Hematopoietic multipotent progenitor cell (in vitro differentiated cells): ENCODE data around the gene FASLG. TPM values are rescaled to one million over a fixed set of nuclear protein-coding genes. Genes with fewer than 3 reads are reported as not detected.
"Not testable (repeated sequence)": the region's sequence is repeated elsewhere in the genome, so short reads cannot be mapped to it uniquely, and the experiment has no call there.

Source experiments
- DNase-seq, 3 donors: peaks; one replicate each; pipeline ENCODE4 v3.0.0-alpha.2; 2011 to 2015; ENCODE audit warnings: low read depth in 2 of 3, low spot score in 2 of 3
- total RNA-seq: library from RNA; depleted of rRNA; stranded (reverse); fragments of >200 nt; gene quantifications from one replicate; pipeline ENCODE4 v1.2.3, GENCODE V29; 2012

The FASLG gene
- total RNA-seq, 1 donor, result not detected

DNA sequence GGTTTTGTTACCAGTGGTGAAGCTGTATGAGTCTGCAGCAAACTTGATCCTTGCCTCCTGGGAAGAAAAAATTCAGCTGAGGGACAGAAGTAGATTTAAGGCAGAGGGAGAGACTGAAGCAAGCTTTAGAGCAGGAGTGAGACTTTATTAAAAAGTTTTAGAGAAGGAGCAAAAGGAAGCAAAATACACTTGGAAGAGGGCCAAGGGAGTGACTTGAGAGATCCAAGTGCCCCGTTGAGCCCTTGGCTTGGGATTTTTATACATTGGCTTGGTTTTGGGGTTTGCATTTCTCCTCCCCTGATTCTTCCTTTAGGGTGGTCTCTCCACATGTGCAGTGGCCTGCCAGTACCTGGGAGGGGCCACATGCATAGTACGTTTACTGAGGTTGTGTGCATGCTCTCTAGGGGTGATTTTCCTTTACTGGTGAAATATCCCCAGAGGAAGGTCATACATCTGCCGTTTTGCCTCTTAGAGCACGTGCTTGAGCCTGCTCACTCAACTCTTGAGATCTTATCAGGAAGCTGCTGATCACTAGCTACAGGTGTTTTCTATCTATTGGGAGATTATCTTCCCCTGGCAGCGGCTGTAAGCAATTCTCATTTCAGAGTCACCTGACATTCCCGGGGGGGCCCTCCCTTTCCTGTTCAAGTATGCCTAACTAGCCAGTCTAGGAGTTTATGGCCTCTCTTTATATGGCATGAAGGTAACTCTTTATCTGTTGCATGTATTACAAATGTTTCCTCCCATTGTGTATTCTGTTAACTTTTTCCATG lies 20.3 kb downstream of the FASLG start:
- no peak for DNase-seq

DNA sequence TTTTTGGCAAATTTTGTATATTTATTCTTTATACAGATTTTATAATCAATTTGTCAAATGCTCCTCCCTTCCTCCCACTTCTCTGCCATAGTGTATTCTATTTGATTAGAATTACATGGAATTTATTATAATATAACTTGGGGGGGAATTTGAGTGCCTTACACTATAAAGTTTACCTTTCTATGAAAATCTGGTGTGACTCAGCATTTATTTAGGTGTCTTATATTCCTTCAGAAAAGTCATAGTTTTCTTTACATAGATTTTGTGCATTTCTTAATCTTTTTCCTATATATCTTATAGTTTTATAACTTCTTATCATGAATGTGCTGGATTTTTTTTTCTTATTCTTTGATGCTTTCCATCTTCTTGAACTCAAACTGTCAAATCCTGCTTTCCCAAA lies 21.3 kb downstream of the FASLG start:
- DNase-seq, result no peak

DNA sequence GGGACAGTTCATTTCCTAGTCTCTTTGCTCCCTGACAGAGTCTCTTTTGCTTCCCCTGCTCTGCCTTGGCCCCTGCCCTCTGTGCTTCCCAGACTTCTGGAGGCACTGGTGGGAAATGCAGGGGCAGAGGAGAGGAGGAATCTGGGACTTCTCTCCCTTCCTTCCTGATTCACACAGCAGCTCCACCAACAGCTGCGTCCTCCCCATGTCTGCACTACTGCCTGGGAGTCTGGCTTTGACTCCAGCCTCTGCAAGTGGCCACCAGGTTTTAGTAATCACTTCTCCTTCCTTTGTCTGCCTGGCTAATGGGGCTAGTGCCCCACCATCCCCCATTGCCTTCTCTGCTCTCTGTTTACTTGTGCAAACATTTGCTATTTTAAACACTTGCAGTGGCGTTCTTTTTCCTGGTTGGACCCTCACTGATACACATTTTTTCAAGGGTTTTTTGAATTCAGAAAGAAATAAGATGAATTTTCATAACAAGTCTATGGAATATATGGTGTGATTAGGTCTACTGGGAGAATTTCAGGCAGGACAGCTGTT lies 21.9 kb downstream of the FASLG start:
- no peak for DNase-seq

DNA sequence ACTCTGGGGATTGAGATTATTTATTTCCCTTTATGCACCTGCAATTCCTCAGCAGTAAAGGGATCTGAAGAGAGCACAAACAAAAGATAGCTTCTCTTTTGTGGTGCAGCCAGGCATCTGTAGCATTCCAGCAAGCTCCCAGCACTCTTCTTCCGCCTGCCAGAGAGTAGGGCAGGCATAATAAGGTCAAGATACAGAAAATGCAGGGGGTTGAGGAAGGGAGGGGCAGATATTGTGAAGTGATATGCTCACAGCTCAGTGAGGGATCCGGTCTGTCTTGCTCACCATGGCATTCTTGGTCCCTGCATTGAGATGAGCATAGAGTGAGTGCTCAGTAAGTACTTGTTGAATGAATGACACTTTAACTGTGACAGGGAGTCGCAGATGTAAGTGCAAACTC lies 23.9 kb downstream of the FASLG start:
- DNase-seq, result no peak

DNA sequence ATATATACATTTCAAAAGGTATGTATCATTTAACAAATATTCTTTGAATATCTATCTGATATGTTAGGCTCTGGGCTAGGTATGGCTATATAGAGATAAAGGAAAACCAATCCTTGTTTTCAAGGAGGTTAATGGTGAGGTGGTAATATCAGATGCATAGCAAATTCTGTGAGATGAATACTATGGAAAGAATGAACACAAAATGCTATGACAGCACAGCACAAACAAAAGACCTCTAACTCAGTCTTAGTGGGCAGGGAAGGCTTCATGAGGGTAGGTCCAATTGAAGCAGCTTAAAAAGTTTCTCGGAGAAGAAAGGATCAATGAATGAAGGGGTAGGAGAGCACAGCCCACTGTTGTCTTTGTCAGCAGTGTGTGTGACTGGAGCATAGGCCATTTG lies 27.2 kb downstream of the FASLG start:
- DNase-seq, result no peak

DNA sequence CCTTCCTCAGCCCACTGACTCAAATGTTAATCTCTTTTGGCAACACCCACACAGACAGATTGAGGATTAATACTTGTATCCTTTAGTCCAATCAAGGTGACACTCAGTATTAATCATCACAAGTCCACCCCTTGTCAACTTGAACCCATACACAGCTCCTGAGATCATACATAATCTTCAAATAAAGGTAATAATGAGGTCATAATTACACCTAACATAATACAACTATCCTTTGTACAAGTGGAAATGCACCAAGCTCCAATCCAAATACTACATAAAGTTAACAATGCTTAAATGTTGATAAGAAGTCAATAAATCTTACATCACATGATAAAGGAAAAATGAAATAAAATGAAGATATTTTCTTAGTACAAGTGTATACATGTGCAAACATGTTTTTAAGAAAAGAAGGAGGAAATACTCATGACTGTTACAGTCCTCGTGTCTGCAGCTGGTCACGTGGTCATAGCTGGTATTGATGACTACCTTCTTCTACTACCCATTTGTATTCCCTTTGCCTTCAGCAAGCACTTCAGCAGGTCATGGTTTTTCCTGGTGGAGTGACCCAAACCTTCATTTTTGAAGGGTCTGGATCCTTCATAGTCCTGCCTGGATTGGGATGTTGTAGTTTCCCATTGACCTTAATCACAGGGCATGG lies 29.7 kb downstream of the FASLG start:
- not testable (repeated sequence) for DNase-seq

DNA sequence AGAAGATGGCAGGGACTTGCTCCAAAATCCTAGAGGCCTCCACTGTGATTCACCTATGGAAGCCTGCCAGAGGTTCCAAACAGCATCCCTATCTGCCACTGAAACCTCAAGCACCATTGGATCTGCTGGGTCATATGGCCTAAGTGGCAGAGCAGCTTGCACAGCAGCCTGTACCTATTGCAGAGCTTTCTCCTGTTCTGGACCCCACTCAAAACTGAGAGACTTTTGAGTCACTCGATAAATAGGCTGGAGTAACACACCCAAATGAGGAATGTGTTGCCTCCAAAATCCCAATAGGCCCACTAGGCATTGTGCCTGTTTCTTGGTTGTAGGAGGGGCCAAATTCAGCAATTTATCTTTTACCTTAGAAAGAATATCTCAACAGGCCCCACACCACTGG lies 32.0 kb downstream of the FASLG start:
- DNase-seq, result not testable (repeated sequence)

DNA sequence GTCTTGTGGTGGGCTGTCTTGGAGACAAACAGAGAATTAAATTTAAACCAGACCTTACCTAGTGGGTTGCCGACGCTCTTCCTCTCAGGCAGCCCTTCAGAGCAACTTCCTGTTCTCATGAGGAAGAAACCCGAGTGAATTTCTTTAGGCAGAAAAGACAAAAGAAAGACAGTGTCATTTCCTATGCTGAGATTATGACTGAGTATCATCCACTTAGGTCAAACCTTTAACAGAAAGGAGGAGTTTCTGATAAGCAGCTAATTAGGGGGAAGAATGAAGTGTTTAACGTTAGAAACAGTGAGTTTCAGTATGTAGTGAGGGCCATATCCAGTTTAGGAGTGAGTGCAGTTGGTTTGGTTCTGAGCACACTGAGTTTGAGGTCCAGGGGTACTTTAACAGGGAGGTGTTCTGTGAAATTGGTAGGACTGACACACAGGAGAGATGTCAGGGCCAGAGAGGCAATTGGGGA lies 38.7 kb downstream of the FASLG start:
- DNase-seq, result peak in 1 of 3 donors; percentile 59

DNA sequence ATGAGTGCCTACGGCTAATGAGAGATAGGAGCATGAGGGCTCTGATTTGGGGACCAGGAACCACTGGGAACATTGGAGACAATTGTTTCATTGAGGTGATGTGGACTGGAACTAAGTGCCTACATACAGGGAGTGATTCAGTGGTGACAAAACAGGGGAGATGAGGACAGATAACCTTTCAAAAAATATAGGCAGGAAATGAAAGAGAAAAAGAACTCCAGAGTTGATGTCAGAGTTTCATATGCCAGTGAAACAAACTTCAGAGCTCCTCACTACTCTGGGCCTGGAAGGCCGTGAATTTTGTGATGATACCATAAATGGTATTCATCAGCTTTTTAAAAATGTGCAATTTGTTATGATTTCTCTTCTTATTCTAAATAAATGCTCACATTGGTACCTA lies 39.3 kb downstream of the FASLG start:
- no peak for DNase-seq

DNA sequence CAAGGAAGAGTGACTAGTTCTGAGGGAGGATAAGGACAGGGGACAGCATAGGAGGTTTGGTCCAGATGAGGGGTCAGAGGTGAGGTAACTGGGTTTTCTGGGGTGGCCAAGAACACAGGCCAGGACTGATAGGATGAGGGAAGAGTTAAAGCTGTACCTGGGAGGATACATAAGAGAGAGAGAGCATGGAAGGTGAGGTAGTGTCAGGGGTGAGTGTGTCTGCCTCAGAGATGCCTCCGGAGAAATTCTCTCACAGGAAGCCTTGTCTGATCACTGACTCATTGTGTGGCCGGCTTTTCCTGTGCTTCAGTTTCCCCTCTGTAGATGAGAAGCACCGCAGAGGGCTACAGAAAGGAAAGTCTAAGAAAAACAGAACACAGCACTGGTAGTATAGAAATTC lies 40.2 kb downstream of the FASLG start:
- peak in 2 of 3 donors; percentile 79 to 84 for DNase-seq

DNA sequence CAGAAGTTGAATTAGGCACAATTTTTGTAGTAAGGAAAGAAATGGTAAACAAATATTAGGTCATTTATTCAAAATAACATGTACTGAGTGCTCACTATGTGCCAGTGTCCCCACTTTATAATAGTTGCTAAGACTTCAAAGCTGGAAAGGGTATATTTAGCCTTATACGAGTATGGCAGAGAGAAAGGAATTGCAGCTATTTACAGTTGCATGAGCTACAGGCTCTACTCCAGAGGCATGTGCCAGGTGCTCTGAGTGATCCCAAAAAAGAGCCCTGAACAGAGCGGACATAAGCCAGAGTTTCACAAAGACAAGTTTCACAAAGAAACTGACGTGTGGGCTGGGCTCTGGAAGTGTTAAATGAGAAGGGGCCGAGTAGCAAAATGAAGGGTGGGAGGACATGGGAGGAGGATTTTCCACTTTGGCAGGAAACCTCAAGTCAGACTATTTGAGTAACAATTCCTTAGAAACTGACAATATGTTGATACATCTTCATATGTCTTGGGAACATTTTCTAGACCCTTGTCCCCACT lies 40.9 kb downstream of the FASLG start:
- no peak for DNase-seq

DNA sequence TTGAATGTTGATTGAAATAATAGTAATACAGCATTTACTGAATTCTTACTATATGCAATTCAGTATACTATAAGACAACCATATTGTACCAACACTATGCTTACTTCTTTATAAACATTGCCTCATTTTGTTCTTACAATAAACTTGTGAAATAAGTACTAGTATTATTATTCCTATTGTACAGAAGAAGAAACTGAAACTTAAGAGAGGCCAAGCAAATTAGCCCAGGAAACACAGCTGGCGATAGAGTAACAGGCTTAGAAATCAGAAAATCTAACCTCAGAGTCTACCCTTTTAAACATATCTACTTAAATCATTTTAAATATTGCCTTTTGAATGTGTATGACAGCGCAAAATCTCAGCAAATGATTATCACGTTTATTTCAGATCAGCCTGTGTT lies 41.7 kb downstream of the FASLG start:
- DNase-seq, result no peak

DNA sequence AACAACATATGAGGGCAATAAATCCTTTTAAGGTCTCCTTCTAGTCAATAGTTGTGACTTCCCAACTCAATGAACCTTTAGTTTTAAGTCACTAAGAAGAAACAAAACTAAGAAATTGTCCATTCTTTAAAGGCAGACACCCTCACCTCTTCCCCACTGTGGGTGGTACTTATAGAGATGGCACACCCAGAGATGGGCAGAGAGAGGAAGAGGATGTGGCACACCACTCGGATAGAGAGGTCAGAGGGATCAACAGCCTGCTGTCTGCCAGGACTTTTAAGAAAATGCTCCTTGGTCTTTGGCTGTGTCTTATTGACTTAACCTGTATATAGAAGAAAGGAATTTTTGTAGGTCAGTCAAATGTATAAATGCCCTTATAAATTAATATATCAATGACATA lies 45.1 kb downstream of the FASLG start:
- DNase-seq, result peak in 1 of 3 donors; percentile 19

DNA sequence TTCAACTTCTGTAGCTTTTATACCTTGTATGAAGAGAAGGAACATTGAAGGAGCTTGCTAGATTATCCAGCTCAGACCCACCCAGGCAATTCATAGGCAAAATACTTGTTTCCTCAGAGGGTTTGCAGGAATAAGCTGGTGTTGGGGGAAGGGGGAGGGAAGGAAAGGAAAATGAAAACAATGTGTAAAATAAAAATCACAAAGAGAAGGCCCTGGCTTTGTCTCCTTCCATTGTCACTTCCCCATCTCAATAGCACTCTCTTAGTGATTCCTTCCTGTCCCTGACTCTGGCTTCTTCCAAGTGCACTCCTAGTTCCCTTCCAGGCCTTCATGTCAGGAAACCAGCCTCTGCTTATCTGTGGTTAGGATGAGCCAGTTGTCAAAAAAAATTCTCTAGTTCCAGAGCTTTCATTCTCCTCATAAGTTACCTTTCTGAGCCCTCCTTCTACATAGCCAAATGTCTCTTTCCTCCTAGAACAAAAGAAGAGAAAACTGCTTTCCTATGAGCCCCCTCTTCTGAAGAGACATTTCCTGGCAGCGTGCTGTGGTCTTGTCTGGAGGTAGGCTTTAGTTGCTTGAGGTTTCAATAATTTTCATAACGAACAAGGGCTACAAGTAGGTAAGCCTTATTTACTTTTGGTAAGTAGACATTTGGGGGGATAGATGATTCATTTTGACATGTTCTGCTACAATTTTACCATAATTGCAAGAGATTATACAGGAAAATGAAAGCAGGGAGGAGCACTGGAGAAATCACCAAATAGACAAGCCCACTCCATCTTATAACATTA lies 45.7 kb downstream of the FASLG start:
- DNase-seq, result peak in 1 of 3 donors; percentile 11

DNA sequence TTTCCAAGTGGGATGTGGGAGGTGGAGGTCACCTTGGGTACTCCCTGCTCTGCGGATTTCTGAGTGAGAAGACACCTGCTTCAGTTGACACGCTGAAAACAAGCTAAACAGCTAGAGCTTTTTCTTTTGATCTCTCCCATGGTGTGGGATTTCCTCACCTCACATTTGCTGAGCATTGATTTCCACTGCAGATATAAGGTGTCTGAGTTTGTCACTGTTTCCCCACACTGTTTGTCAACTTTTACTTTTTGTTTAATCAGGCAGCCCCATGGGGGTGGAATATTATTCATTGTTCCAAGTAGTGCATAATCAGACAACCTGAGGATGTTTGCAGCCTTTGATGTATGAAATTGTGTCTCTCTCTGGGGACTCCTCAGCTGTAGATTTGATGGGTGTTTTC lies 49.5 kb downstream of the FASLG start:
- no peak for DNase-seq

DNA sequence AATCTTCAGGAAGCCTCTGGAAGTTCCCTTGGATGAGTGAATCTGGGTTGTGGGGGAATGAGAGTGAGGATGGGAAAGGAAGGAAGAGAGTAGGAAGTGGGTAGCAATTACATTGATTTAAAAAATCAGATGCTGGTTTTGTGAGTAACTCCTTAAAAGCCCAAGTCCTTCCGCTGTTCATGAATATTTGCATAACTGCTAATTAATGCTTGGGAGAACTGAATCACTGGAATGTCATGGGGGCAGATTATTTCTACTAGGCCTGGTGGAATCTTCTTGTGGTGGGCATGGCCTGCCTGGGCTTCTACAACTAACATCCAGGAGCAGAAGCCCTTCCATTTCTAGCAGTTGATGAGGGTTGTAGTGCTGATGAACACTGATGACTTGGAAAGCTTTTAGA lies 52.7 kb downstream of the FASLG start:
- no peak for DNase-seq

DNA sequence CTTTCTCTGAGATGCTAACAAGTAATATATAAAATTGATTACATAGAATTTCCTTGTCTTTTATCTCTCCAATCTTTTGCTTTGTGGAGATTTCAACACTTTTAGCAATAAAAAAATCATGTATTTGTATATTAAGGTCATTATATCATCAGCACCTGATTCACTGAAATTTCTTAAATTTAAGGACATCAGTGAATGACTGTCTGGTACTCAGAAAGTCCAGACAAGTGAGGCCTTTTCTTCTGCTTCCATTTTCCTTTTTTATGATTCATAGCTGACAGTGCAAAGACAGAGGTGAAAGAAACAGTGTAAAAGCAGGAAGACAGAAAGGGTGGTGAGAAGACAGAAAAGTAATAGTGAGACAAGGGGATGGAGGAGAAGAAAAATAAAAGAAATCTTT lies 54.6 kb downstream of the FASLG start:
- DNase-seq, result no peak
